SK-N-SH (cell line): ENCODE measurements around the gene EEA1. TPM values are rescaled to one million over a fixed set of nuclear protein-coding genes. Genes with fewer than 3 reads are reported as not detected.

Experiments
- CTCF ChIA-PET: fragments of 300-600, 350-600 bp; formaldehyde crosslinking; extraction: SDS; loops from one replicate; lab custom pipeline; 2021; lab: Yijun Ruan, JAX
- POLR2A ChIA-PET: fragments of 350-600 bp; sonication (Branson Sonifier 250); formaldehyde crosslinking; extraction: SDS; loops from one replicate; lab custom pipeline; 2020; ENCODE audit warnings: antibody characterized with exemption, inconsistent platforms; lab: Yijun Ruan, JAX
- DNase-seq: peaks from one replicate; pipeline ENCODE4 v3.0.0; 2012
- H2AFZ ChIP-seq: fragments of 200-600 bp; sonication (generic); 2 replicates; pipeline ENCODE4 v1.8.1; 2016; ENCODE audit warnings: antibody characterized with exemption, mild to moderate bottlenecking, low read depth
- H3F3A ChIP-seq: fragments of 200-600 bp; sonication (generic); replicated peaks from 2 replicates; pipeline ENCODE3; 2016; ENCODE audit warnings: antibody characterized with exemption, mild to moderate bottlenecking; ENCODE audit not compliant: insufficient read depth
- H3K27ac ChIP-seq, 2 experiments: fragments of 200-500 bp in 1 of 2; fragments of 200-600 bp in 1 of 2; sonication (Bioruptor generic) in 1 of 2; sonication (generic), shearing (Covaris generic) in 1 of 2; 2 replicates each; pipeline versions ENCODE4 v1.5.1 to v1.6.1; 2014 to 2016; ENCODE audit warnings: low read depth in 2 of 2, inconsistent platforms in 1 of 2, low read length in 1 of 2, mild to moderate bottlenecking in 1 of 2, mixed read lengths in 1 of 2
- H3K27me3 ChIP-seq: fragments of 200-600 bp; sonication (generic), shearing (Covaris generic); 2 replicates; pipeline ENCODE4 v1.6.1; 2016; ENCODE audit warnings: mixed run types; ENCODE audit not compliant: insufficient read depth
- H3K36me3 ChIP-seq, 2 experiments: fragments of 200-500 bp in 1 of 2; fragments of 200-600 bp in 1 of 2; sonication (Bioruptor generic) in 1 of 2; sonication (generic) in 1 of 2; replicated peaks in 1 of 2; 2 replicates each; pipeline versions ENCODE3 to v1.5.1; 2014 to 2016; ENCODE audit warnings: low read length in 1 of 2, mild to moderate bottlenecking in 1 of 2; ENCODE audit not compliant: insufficient read depth in 2 of 2, control insufficient read depth in 1 of 2
- H3K4me1 ChIP-seq, 2 experiments: fragments of 200-500 bp in 1 of 2; fragments of 200-600 bp in 1 of 2; sonication (Bioruptor generic) in 1 of 2; sonication (generic), shearing (Covaris generic) in 1 of 2; 2 replicates each; pipeline versions ENCODE4 v1.5.1 to v1.6.1; 2014 to 2016; ENCODE audit warnings: low read depth in 1 of 2, low read length in 1 of 2, mixed run types in 1 of 2; ENCODE audit not compliant: insufficient read depth in 2 of 2, control insufficient read depth in 1 of 2
- H3K4me2 ChIP-seq: fragments of 200-600 bp; sonication (generic), shearing (Covaris generic); 2 replicates; pipeline ENCODE4 v1.6.1; 2017; ENCODE audit warnings: mixed run types
- H3K4me3 ChIP-seq, 2 experiments: fragments of 200-500 bp in 1 of 2; fragments of 200-600 bp in 1 of 2; sonication (Bioruptor generic) in 1 of 2; sonication (generic), shearing (Covaris generic) in 1 of 2; 2 replicates each; pipeline versions ENCODE4 v1.5.1 to v1.8.1; 2014 to 2016; ENCODE audit warnings: low read depth in 2 of 2, inconsistent platforms in 1 of 2, low read length in 1 of 2, mild to moderate bottlenecking in 1 of 2, mixed read lengths in 1 of 2, moderate library complexity in 1 of 2
- H3K79me2 ChIP-seq: fragments of 200-600 bp; sonication (generic); 2 replicates; pipeline ENCODE4 v1.8.1; 2017; ENCODE audit warnings: mild to moderate bottlenecking; ENCODE audit not compliant: insufficient read depth
- H3K9ac ChIP-seq: fragments of 200-600 bp; sonication (generic); 2 replicates; pipeline ENCODE4 v1.6.1; 2017; ENCODE audit warnings: mixed run types
- H3K9me2 ChIP-seq: fragments of 200-600 bp; sonication (generic); 2 replicates; pipeline ENCODE4 v1.6.1; 2017; ENCODE audit warnings: mixed run types
- H3K9me3 ChIP-seq: fragments of 200-600 bp; sonication (generic); 2 replicates; pipeline ENCODE4 v1.6.1; 2017; ENCODE audit warnings: mixed run types, mild to moderate bottlenecking, moderate library complexity
- H4K20me1 ChIP-seq: fragments of 200-600 bp; sonication (generic); 2 replicates; pipeline ENCODE4 v1.6.1; 2017; ENCODE audit warnings: mild to moderate bottlenecking, mixed run types; ENCODE audit not compliant: insufficient read depth
- ELF1 ChIP-seq: IDR thresholded peaks from 2 replicates; pipeline ENCODE4 v1.4.0; 2012
- EZH2phosphoT487 ChIP-seq: fragments of 200-600 bp; sonication (generic); IDR thresholded peaks from 2 replicates; pipeline ENCODE4 v1.6.1; 2017; ENCODE audit warnings: low read depth, mixed run types, mild to moderate bottlenecking, antibody characterized with exemption, moderate library complexity, borderline replicate concordance
- FOXJ3 ChIP-seq: sonication (generic); formaldehyde crosslinking; IDR thresholded peaks from 2 replicates; pipeline ENCODE4 v1.5.1; 2020; ENCODE audit warnings: mild to moderate bottlenecking, missing genetic modification reagents
- NRF1 ChIP-seq: IDR thresholded peaks from 2 replicates; pipeline ENCODE4 v1.6.1; 2012; ENCODE audit warnings: low read depth, mild to moderate bottlenecking, low read length
- RCOR1 ChIP-seq: fragments of 150-350 bp; IDR thresholded peaks from 2 replicates; pipeline ENCODE4 v1.6.1; 2017; ENCODE audit warnings: antibody characterized with exemption, low read length
- RFX5 ChIP-seq: IDR thresholded peaks from 2 replicates; pipeline ENCODE4 v1.6.1; 2012; ENCODE audit warnings: mild to moderate bottlenecking, improper control_type of control experiment, low read length
- SIN3A ChIP-seq: IDR thresholded peaks from 2 replicates; pipeline ENCODE4 v1.6.1; 2012; ENCODE audit warnings: low read depth, mild to moderate bottlenecking, low read length, moderate library complexity, borderline replicate concordance
- TAF1 ChIP-seq: IDR thresholded peaks from 2 replicates; pipeline ENCODE4 v1.6.1; 2012; ENCODE audit warnings: low read depth, mild to moderate bottlenecking, low read length, moderate library complexity, borderline replicate concordance
- YY1 ChIP-seq: IDR thresholded peaks from 2 replicates; pipeline ENCODE4 v1.4.0; 2012; ENCODE audit warnings: low read depth, mild to moderate bottlenecking
- WGBS: methylation state at CpG from one replicate; pipeline ENCODE4 v1.1.6; 2017; ENCODE audit warnings: low lambda C conversion rate; 5-methylcytosine and 5-hydroxymethylcytosine counted together
- polyA plus RNA-seq, 3 experiments: library from polyadenylated mRNA; depleted of rRNA; stranded (reverse); fragments of >200 nt; gene quantifications; 2 replicates each; pipeline ENCODE4 v1.2.3, GENCODE V29; 2012
- TF ChIP-seq, protein P1 (sequence below): IDR thresholded peaks from 2 replicates; pipeline ENCODE4 v1.4.0; 2012; ENCODE audit warnings: low read depth, borderline replicate concordance
- TF ChIP-seq, protein P2 (sequence below): IDR thresholded peaks from 2 replicates; pipeline ENCODE4 v1.4.0; 2012; ENCODE audit warnings: low read depth
- TF ChIP-seq, protein P3 (sequence below): fragments of 150-350 bp; IDR thresholded peaks from 2 replicates; pipeline ENCODE4 v1.6.1; 2016; ENCODE audit warnings: mild to moderate bottlenecking, low read depth, low read length
- TF ChIP-seq, protein P4 (sequence below): IDR thresholded peaks from 2 replicates; pipeline ENCODE4 v1.4.0; 2012; ENCODE audit warnings: low read depth, borderline replicate concordance
- TF ChIP-seq, protein P5 (sequence below): IDR thresholded peaks from 2 replicates; pipeline ENCODE4; 2012
- TF ChIP-seq, protein P6 (sequence below): fragments of 150-350 bp; IDR thresholded peaks from 2 replicates; pipeline ENCODE4 v1.6.1; 2017; ENCODE audit warnings: antibody characterized with exemption, low read length, low read depth, borderline replicate concordance

EEA1 gene
- polyA plus RNA-seq, 1 of the 3 experiments (the other 2 are of a cell fraction) = 1.5 TPM

DNA sequence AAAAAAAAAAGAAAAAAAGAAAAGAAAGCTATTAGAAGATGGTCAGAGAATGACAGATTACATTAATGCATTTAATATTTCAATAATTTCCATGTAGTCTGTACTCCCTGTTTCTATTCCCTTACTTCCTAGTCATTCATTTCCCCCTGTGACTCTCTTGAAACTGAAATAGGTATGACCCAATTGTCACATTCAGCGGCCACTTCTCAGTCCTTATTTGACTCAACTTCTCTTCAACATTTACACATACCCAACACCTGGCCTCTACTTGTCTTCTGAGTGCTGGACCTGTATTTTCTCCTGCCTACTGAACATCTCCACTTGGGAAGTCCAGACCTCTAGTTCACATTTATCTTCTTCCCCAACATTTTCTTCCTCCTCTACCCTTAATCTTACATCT, 7.2 kb downstream of the EEA1 start:
- no peaks in the 10 kb centered on the region for H3K27me3 ChIP-seq
- no peak overlapping the region for H3K4me3 ChIP-seq
- peaks cover 4 to 9% of the 10 kb centered on the region in 2 experiments; a peak in 3 of 4 replicates for H3K4me1 ChIP-seq
- no peak overlapping the region for H2AFZ ChIP-seq
- 97% methylated on average over 1 of the region's 1 CpG for WGBS
- H3F3A ChIP-seq = peaks cover 5% of the 10 kb centered on the region
- H3K9ac ChIP-seq = no peak overlapping the region
- no peaks in the 10 kb centered on the region for H3K9me3 ChIP-seq
- CTCF ChIA-PET = no interaction called here
- H3K27ac ChIP-seq = no peak overlapping the region
- no peaks in the 10 kb centered on the region for H3K9me2 ChIP-seq
- peaks cover 0 to 7% of the 10 kb centered on the region in 2 experiments for H3K36me3 ChIP-seq
- H4K20me1 ChIP-seq = peaks cover 30% of the 10 kb centered on the region
- H3K4me2 ChIP-seq = no peak overlapping the region
- TF ChIP-seq, protein P1, sequence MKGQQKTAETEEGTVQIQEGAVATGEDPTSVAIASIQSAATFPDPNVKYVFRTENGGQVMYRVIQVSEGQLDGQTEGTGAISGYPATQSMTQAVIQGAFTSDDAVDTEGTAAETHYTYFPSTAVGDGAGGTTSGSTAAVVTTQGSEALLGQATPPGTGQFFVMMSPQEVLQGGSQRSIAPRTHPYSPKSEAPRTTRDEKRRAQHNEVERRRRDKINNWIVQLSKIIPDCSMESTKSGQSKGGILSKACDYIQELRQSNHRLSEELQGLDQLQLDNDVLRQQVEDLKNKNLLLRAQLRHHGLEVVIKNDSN = no peak
- TF ChIP-seq ELF1 (no peak), RCOR1 (no peak), EZH2phosphoT487 (no peak), TAF1 (no peak)
- TF ChIP-seq, protein P2, sequence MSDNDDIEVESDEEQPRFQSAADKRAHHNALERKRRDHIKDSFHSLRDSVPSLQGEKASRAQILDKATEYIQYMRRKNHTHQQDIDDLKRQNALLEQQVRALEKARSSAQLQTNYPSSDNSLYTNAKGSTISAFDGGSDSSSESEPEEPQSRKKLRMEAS = no peak
- TF ChIP-seq, protein P3, sequence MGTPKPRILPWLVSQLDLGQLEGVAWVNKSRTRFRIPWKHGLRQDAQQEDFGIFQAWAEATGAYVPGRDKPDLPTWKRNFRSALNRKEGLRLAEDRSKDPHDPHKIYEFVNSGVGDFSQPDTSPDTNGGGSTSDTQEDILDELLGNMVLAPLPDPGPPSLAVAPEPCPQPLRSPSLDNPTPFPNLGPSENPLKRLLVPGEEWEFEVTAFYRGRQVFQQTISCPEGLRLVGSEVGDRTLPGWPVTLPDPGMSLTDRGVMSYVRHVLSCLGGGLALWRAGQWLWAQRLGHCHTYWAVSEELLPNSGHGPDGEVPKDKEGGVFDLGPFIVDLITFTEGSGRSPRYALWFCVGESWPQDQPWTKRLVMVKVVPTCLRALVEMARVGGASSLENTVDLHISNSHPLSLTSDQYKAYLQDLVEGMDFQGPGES = no peak
- POLR2A ChIA-PET = no interaction called here
- H3K79me2 ChIP-seq = peaks cover 76% of the 10 kb centered on the region
- no peak for DNase-seq

DNA sequence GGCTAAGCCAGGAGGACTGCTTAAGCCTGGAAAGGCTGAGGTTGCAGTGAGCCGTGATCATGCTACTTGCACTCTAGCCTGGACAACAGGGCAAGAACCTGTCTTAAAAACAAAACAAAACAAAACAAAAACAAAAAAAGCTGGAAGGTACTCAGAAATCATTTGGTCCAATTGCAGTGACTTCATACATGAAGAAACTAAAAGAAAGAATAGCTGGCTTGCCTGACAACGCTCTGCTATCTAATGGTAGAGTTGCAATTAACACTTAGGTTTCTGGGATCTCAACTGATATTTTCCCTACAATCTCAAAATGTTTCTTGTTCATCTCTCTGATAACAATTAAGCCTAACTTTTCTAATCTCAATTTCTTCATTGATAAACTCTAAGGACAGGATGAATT, 13.7 kb downstream of the EEA1 start:
- Histone ChIP-seq H3K27ac (no peak overlapping the region), H3K4me1 (no peaks in the 10 kb centered on the region), H3K9me2 (no peaks in the 10 kb centered on the region), H3K4me3 (no peak overlapping the region), H3F3A (peaks cover 9% of the 10 kb centered on the region), H3K79me2 (peaks cover 77% of the 10 kb centered on the region), H4K20me1 (peaks cover 6% of the 10 kb centered on the region; the same call in 1 of the 2 replicates), H3K4me2 (no peak overlapping the region), H3K9ac (no peak overlapping the region), H3K36me3 (no peaks in the 10 kb centered on the region), H2AFZ (no peak overlapping the region)
- ChIA-PET POLR2A (no interaction called here), CTCF (interaction anchor here (1.2 kb wide), 1 partner anchor 12 kb away, joined by 4 read pairs; no protein-coding TSS in a partner anchor)
- DNase-seq = no peak
- no peak for TF ChIP-seq SIN3A
- TF ChIP-seq NRF1 = no peak
- TF ChIP-seq, protein P4, sequence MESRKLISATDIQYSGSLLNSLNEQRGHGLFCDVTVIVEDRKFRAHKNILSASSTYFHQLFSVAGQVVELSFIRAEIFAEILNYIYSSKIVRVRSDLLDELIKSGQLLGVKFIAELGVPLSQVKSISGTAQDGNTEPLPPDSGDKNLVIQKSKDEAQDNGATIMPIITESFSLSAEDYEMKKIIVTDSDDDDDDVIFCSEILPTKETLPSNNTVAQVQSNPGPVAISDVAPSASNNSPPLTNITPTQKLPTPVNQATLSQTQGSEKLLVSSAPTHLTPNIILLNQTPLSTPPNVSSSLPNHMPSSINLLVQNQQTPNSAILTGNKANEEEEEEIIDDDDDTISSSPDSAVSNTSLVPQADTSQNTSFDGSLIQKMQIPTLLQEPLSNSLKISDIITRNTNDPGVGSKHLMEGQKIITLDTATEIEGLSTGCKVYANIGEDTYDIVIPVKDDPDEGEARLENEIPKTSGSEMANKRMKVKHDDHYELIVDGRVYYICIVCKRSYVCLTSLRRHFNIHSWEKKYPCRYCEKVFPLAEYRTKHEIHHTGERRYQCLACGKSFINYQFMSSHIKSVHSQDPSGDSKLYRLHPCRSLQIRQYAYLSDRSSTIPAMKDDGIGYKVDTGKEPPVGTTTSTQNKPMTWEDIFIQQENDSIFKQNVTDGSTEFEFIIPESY = no peak
- TF ChIP-seq, protein P1 = no peak
- TF ChIP-seq, protein P3 = no peak
- TF ChIP-seq, protein P5, sequence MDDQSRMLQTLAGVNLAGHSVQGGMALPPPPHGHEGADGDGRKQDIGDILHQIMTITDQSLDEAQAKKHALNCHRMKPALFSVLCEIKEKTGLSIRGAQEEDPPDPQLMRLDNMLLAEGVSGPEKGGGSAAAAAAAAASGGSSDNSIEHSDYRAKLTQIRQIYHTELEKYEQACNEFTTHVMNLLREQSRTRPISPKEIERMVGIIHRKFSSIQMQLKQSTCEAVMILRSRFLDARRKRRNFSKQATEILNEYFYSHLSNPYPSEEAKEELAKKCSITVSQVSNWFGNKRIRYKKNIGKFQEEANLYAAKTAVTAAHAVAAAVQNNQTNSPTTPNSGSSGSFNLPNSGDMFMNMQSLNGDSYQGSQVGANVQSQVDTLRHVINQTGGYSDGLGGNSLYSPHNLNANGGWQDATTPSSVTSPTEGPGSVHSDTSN = no peak
- TF ChIP-seq, protein P6, sequence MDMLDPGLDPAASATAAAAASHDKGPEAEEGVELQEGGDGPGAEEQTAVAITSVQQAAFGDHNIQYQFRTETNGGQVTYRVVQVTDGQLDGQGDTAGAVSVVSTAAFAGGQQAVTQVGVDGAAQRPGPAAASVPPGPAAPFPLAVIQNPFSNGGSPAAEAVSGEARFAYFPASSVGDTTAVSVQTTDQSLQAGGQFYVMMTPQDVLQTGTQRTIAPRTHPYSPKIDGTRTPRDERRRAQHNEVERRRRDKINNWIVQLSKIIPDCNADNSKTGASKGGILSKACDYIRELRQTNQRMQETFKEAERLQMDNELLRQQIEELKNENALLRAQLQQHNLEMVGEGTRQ = no peak
- no peak for TF ChIP-seq FOXJ3 (CRISPR knock-in tag)
- TF ChIP-seq RFX5 = no peak
- no peak for TF ChIP-seq YY1
- TF ChIP-seq, all 33 proteins: peak for 0
- Histone ChIP-seq H3K9me3 (no peaks in the 10 kb centered on the region; the same call in 1 of the 2 replicates), H3K27me3 (no peaks in the 10 kb centered on the region)
- 98% methylated on average over 2 of the region's 2 CpGs for WGBS
